Mesodermal cell (in vitro differentiated cells): ENCODE data around the gene ARHGAP18. TPM values are rescaled to one million over a fixed set of nuclear protein-coding genes. Genes with fewer than 3 reads are reported as not detected.
A peak's percentile ranks its signal among the peaks of the same experiment; 100 is the strongest.

Source experiments
- H3K27ac ChIP-seq: 2 replicates; pipeline ENCODE4 v1.7.0; 2013; ENCODE audit warnings: mild to moderate bottlenecking, low read depth, low read length, moderate library complexity; ENCODE audit not compliant: severe bottlenecking
- H3K36me3 ChIP-seq: 2 replicates; pipeline ENCODE4 v1.7.1; 2013; ENCODE audit warnings: mild to moderate bottlenecking, low read length, moderate library complexity; ENCODE audit not compliant: control insufficient read depth, insufficient read depth
- H3K4me1 ChIP-seq: one replicate; pipeline ENCODE4 v1.7.1; 2013; ENCODE audit warnings: mild to moderate bottlenecking, low read length; ENCODE audit not compliant: insufficient read depth, control insufficient read depth, poor library complexity, severe bottlenecking
- H3K4me3 ChIP-seq: 2 replicates; pipeline ENCODE4 v1.7.0; 2013; ENCODE audit warnings: low read length, control low read depth, mild to moderate bottlenecking; ENCODE audit not compliant: insufficient read depth, poor library complexity, severe bottlenecking; ENCODE audit errors: extremely low read depth
- H3K9me3 ChIP-seq: 2 replicates; pipeline ENCODE4 v1.7.1; 2013; ENCODE audit warnings: mild to moderate bottlenecking, low read length, moderate library complexity; ENCODE audit not compliant: control insufficient read depth
- WGBS, 2 experiments: methylation state at CpG; one replicate each; pipeline ENCODE4 v1.1.5; 2013; ENCODE audit warnings: missing lambda C conversion rate in 2 of 2; ENCODE audit not compliant: insufficient coverage in 2 of 2; 5-methylcytosine and 5-hydroxymethylcytosine counted together
- polyA plus RNA-seq, 2 experiments: library from polyadenylated mRNA; stranded (reverse); fragments of 50-300 nt; gene quantifications; one replicate each; pipeline ENCODE4 v1.2.3, GENCODE V29; 2013

The ARHGAP18 gene, protein sequence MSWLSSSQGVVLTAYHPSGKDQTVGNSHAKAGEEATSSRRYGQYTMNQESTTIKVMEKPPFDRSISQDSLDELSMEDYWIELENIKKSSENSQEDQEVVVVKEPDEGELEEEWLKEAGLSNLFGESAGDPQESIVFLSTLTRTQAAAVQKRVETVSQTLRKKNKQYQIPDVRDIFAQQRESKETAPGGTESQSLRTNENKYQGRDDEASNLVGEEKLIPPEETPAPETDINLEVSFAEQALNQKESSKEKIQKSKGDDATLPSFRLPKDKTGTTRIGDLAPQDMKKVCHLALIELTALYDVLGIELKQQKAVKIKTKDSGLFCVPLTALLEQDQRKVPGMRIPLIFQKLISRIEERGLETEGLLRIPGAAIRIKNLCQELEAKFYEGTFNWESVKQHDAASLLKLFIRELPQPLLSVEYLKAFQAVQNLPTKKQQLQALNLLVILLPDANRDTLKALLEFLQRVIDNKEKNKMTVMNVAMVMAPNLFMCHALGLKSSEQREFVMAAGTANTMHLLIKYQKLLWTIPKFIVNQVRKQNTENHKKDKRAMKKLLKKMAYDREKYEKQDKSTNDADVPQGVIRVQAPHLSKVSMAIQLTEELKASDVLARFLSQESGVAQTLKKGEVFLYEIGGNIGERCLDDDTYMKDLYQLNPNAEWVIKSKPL
- 8.4 TPM for polyA plus RNA-seq (2013, experiment 1 of 2)
- 9.2 TPM for polyA plus RNA-seq (2013, experiment 2 of 2)

DNA sequence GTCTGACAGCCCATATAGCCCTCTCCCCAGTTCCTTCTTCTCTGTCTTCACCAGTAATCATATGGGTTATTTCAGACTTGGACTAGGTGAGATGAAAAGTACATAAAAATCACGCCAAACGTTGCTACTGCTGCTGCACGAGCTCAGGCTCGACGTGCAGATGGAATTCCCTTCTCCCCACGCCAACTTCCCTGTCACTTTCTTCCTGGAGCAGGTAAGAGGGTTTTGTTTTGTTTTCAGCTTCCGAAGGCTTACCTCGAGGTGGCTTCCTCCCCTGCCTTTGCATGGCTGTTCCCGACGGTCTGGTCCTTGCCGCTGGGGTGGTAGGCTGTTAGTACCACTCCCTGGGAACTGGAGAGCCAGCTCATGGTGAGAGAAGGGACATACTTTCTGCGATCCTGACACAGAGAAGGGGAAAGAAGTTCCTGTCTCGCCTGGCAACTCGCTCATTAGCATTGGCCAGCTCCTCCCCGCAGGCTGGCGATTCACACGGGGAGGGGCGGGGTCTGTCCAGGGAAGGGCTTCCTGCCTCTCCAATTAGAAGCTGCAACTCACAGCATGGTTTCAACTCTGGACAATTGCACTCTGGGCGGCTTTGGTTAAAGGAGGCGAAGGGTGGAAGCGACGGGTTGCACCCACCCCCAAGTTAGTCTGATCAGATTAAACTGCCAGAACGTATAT is at the start of gene ARHGAP18:
Gene ARHGAP18 (minus strand): TSS at position 409 of the 681 bp plus-strand sequence. CDS start 41 bp downstream, at position 368.
- Histone ChIP-seq H3K27ac (peak within 1 kb of the TSS; percentile 84), H3K36me3 (no peaks in the 10 kb centered on the region), H3K4me1 (peaks cover 9% of the 10 kb centered on the region), H3K4me3 (peak within 1 kb of the TSS; percentile 48), H3K9me3 (no peaks in the 10 kb centered on the region)
- 2% methylated on average over 11 to 12 of the region's 23 CpGs for WGBS, 2 experiments

DNA sequence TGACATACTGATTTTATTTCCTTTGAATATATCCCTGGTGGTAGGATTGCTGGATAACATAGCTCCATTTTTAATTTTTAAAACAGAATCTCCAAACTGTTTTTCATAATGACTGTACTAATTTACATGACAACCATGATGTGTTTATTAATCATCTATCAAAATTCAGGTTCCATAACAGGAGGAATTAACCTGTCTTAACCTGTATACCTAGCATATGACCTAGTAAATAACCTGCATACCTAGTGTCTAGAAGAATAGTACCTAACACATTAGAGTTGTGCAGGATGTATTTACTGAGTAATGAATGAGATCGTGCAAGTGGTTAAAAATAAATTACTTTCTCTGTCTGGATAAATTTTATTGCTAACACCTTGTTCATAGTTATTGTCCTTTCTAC is 45.8 kb upstream of the ARHGAP18 start:
- Histone ChIP-seq H3K36me3 (no peaks in the 10 kb centered on the region), H3K4me3 (no peak overlapping the region), H3K4me1 (no peaks in the 10 kb centered on the region), H3K27ac (no peak overlapping the region), H3K9me3 (no peaks in the 10 kb centered on the region)
- no CpG with 5 or more reads among the region's 1 CpG for WGBS, 2 experiments

DNA sequence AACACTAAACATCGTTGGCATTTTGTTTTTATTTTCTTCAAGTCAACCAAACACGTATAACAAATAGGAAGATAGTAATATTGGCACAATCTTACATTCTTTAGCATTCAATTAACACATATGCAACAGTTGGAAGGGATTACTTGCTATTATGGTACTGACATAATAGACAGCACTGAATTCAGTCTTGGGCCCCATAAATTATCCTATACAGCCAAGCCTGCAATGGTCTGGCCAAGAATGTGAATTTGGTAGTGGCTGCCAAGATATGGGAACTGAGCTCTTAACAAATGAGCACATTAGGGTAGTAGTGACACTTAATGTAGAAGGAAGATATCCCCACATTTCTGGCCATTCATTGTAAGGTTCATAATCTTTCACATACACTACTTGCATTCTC is 44.8 kb upstream of the ARHGAP18 start:
- no peaks in the 10 kb centered on the region for H3K4me1 ChIP-seq
- H3K36me3 ChIP-seq: no peaks in the 10 kb centered on the region
- no peaks in the 10 kb centered on the region for H3K9me3 ChIP-seq
- H3K27ac ChIP-seq: no peak overlapping the region
- H3K4me3 ChIP-seq: no peak overlapping the region
- WGBS, 2 experiments: no CpG with 5 or more reads among the region's 2 CpGs

DNA sequence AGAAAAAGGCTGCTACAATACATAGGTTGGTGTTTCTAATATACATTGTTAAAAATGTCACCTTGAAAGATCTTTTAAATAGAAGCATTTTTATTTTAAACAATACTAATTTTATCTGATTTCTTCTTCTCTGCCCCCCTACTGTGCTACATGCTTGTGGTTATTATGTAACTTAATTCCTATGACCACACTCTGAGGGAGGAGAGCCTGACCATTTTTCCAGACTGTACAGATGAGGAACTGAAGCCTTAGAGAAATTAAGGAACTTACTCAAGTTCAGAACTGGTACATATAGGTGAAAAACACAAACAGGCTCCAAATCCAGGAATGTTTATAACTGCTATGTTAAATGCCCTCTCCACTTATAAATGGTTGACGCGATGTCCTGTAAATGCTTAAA is 43.4 kb upstream of the ARHGAP18 start:
- Histone ChIP-seq H3K36me3 (no peaks in the 10 kb centered on the region), H3K27ac (no peak overlapping the region), H3K4me1 (no peaks in the 10 kb centered on the region), H3K4me3 (no peak overlapping the region), H3K9me3 (no peaks in the 10 kb centered on the region)
- 100% methylated on average over 2 of the region's 2 CpGs; no CpG with 5 or more reads in 1 of the 2 experiments for WGBS, 2 experiments

DNA sequence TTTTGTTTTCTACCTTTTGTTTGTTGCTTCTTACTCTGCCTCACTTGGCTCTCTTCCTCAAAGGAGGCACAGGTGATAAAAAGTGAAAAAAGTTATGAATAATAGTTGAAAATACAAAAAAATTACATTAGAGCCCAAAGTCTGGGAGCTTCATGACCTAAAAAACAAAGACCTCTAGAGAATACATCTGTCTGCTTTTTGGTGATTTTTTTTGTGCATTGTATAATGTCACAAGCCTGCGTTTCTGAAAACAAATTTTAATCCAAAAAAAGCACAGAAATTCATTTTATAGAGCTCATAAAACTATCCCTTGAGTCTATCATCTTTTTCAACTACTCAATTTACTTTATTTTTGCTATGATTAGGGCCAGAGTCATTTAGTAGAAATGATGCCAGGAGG is 41.4 kb upstream of the ARHGAP18 start:
- Histone ChIP-seq H3K4me3 (no peak overlapping the region), H3K36me3 (no peaks in the 10 kb centered on the region), H3K4me1 (no peaks in the 10 kb centered on the region), H3K27ac (no peak overlapping the region), H3K9me3 (no peaks in the 10 kb centered on the region)
- WGBS, 2 experiments: no CpG with 5 or more reads among the region's 1 CpG

DNA sequence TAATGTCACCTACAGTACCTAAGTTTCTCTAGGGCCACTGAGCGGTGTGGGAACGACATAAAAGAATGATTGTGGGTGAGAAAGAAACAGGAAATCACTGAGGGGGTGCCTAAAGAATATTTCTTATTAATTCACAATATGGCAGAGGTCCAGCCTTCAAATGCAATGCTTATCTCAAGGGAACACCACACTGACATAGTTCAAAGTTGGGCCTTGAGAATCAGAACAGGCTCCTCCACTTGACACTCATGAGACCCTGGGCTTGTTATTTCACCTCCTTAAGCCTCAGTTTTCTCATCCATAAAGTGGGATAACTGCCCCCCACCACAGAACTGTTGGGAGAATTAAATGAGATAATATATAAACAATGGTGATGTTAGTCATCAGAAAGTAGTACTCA is 40.4 kb upstream of the ARHGAP18 start:
- WGBS, 2 experiments: 100% methylated on average over 1 of the region's 2 CpGs; no CpG with 5 or more reads in 1 of the 2 experiments
- no peak overlapping the region for H3K4me3 ChIP-seq
- H3K4me1 ChIP-seq: no peaks in the 10 kb centered on the region
- H3K36me3 ChIP-seq: no peaks in the 10 kb centered on the region
- no peak overlapping the region for H3K27ac ChIP-seq
- H3K9me3 ChIP-seq: no peaks in the 10 kb centered on the region

DNA sequence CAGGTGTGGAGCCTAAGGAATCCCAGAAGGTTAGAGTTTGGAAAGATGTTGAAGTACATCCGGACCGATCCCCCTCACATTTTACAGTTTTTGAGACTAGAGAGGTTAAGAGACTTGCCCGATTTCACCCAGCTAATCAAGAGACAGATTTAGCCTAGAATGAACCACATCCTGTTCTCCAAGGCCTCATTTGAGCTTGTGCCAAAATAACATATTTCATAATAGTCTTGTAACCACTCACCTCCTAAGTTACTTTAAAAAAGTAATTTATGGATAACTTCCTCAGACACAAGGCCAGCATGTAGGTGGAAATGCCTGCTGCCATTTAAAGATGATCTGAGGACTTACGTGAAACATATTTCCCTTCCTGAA is 39.8 kb upstream of the ARHGAP18 start:
- H3K9me3 ChIP-seq: no peaks in the 10 kb centered on the region
- no peaks in the 10 kb centered on the region for H3K4me1 ChIP-seq
- no peaks in the 10 kb centered on the region for H3K36me3 ChIP-seq
- 82 to 83% methylated on average over 1 to 2 of the region's 4 CpGs for WGBS, 2 experiments
- no peak overlapping the region for H3K27ac ChIP-seq
- H3K4me3 ChIP-seq: no peak overlapping the region

DNA sequence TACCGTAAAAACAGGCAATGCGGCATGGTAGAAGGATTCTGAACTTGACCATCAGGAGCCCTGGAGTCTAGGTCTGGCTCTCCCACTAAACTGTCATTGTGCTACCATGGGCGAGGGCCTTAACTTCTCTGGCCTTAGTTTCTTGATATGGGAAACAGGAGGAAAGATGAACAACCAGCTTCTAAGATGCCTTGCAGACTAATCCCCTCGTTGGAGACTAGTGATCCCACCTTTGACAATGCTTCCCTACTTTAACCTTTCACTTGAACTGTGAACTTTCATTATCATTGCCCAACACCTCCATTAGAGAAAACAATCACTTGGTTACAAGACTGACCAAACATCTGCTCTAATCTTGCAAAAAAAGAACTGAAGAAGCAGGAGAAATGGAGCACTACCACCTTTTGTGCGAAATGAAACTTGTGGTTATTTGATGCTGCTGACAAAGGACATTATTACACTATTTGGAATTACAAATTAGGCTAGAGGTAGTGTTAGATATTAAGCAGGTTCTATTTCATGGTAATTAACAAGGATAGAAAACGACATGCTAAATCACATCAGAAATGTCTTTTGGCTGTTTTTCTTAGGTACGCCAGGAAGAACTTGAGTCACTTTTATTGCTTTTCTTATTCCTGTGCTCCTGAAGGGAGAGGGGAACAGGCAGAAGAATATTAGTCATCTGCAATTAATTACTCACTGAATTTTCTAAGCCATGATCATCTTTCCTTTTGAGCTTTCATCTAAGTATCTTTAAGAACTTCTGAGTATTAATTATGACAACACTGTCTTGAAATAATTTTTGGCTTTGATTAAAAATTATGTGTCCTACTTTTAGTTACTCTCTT is 39.1 kb upstream of the ARHGAP18 start:
- no peak overlapping the region for H3K27ac ChIP-seq
- 65 to 94% methylated on average over 2 to 5 of the region's 7 CpGs for WGBS, 2 experiments
- no peaks in the 10 kb centered on the region for H3K36me3 ChIP-seq
- H3K9me3 ChIP-seq: no peaks in the 10 kb centered on the region
- H3K4me1 ChIP-seq: no peaks in the 10 kb centered on the region
- H3K4me3 ChIP-seq: no peak overlapping the region

DNA sequence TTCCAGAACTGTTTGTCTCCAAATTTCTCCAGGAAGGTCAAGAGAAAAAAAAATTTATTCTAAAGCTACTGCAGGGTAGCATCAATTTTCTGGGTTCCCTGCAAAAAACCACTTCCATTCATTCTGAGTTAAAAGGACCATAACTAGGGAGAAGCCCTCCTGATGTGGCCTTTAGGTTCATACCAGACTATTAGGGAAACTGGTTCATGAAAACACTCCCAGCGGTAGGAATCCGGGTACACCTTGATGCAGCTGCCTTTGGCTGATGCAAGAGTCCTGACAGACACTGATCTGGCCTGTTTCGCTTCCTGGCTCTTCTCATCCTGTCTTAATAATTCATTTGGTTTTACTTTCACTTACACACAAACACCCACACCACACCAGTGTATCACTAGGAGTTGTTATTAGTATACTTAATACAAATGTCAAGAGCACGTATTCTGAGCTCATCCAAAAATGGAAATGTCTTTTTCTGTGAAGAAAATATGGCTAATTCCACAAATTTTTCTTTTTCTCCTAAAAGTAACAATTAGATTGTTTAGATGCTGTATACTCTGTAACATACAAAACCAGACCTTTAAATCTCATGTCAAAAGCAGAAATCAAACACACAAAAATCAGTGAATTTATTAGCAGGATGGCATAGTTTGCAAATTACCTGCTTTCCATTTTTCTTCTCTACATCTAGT is 38.4 kb upstream of the ARHGAP18 start:
- no peaks in the 10 kb centered on the region for H3K36me3 ChIP-seq
- H3K9me3 ChIP-seq: no peaks in the 10 kb centered on the region
- no peaks in the 10 kb centered on the region for H3K4me1 ChIP-seq
- WGBS, 2 experiments: 88 to 100% methylated on average over 2 of the region's 4 CpGs
- no peak overlapping the region for H3K4me3 ChIP-seq
- no peak overlapping the region for H3K27ac ChIP-seq
